B cell (primary cell): ENCODE results near the gene CACNA2D1. TPM values are rescaled to one million over a fixed set of nuclear protein-coding genes. Genes with fewer than 3 reads are reported as not detected.

ENCODE experiments used
- ATAC-seq: fragments of 200-7000 bp; cut with Tn5 transposase; one replicate; pipeline ENCODE4 v1.10.0; 2021; ENCODE audit warnings: low read depth, mild to moderate bottlenecking, moderate number of reproducible peaks, moderate library complexity
- CTCF ChIA-PET: fragments of 350-600 bp; sonication (Branson Sonifier 250); formaldehyde crosslinking; loops from one replicate; lab custom pipeline; 2021; ENCODE audit warnings: antibody characterized with exemption, inconsistent platforms; lab: Charles Lee
- POLR2A ChIA-PET: fragments of 350-600 bp; sonication (Branson Sonifier 250); formaldehyde crosslinking; loops from one replicate; lab custom pipeline; 2021; ENCODE audit warnings: antibody characterized with exemption; lab: Charles Lee
- DNase-seq: peaks from one replicate; pipeline ENCODE4 v3.0.0; 2013
- H2AFZ ChIP-seq: 2 replicates; pipeline ENCODE4 v1.6.1; 2012; ENCODE audit warnings: mild to moderate bottlenecking, low read depth, low read length; ENCODE audit not compliant: insufficient read depth, poor library complexity, severe bottlenecking
- H3K27ac ChIP-seq, 2 donors: 1 replicate in 1 of 2; 2 replicates in 1 of 2; pipeline ENCODE4 v1.5.1; 2012 to 2013; ENCODE audit warnings: low read length in 2 of 2, mild to moderate bottlenecking in 2 of 2, moderate library complexity in 1 of 2
- H3K27me3 ChIP-seq, 4 experiments: fragments of 200-600 bp in 1 of 4; sonication (generic) in 1 of 4; replicated peaks in 1 of 4; 1 replicate in 2 of 4; 2 replicates in 2 of 4; pipeline versions ENCODE4 v1.6.1 to v1.7.0; 2013 to 2016; ENCODE audit warnings: low read length in 3 of 4, mild to moderate bottlenecking in 2 of 4, mixed read lengths in 1 of 4, moderate library complexity in 1 of 4; ENCODE audit not compliant: insufficient read depth in 4 of 4, control insufficient read depth in 3 of 4; ENCODE audit errors: control extremely low read depth in 1 of 4
- H3K36me3 ChIP-seq, 2 experiments: replicated peaks in 1 of 2; 1 replicate in 1 of 2; 2 replicates in 1 of 2; pipeline versions ENCODE4 v1.6.1 to v1.7.1; 2013; ENCODE audit warnings: low read length in 1 of 2; ENCODE audit not compliant: insufficient read depth in 2 of 2, control insufficient read depth in 1 of 2; ENCODE audit errors: control extremely low read depth in 1 of 2, extremely low read depth in 1 of 2
- H3K4me1 ChIP-seq, 2 donors: fragments of 200-600 bp in 1 of 2; sonication (generic) in 1 of 2; 1 replicate in 1 of 2; 2 replicates in 1 of 2; pipeline versions ENCODE4 v1.5.1 to v1.6.1; 2013 to 2017; ENCODE audit warnings: low read length in 2 of 2; ENCODE audit not compliant: control insufficient read depth in 2 of 2, insufficient read depth in 2 of 2
- H3K4me2 ChIP-seq: replicated peaks from 2 replicates; pipeline ENCODE3; 2012; ENCODE audit warnings: mild to moderate bottlenecking, low read depth, low read length; ENCODE audit not compliant: poor library complexity, severe bottlenecking
- H3K4me3 ChIP-seq, 5 experiments: fragments of 200-600 bp in 1 of 5; sonication (generic) in 1 of 5; 1 replicate in 3 of 5; 2 replicates in 2 of 5; pipeline versions ENCODE4 v1.5.1 to v1.7.0; 2011 to 2016; ENCODE audit warnings: low read length in 4 of 5, mild to moderate bottlenecking in 4 of 5, low read depth in 2 of 5, control low read depth in 1 of 5, moderate library complexity in 1 of 5; ENCODE audit not compliant: insufficient read depth in 1 of 5; ENCODE audit errors: control extremely low read depth in 1 of 5, extremely low read depth in 1 of 5
- H3K79me2 ChIP-seq: fragments of 200-600 bp; sonication (generic); one replicate; pipeline ENCODE4 v1.6.0; 2016; ENCODE audit warnings: low read length; ENCODE audit not compliant: control insufficient read depth, insufficient read depth
- H3K9ac ChIP-seq: fragments of 200-600 bp; sonication (generic); 2 replicates; pipeline ENCODE4 v1.6.1; 2017; ENCODE audit warnings: mild to moderate bottlenecking, low read length, moderate library complexity
- H3K9me3 ChIP-seq, 3 donors: one replicate each; pipeline versions ENCODE4 v1.6.1 to v1.7.1; 2013; ENCODE audit warnings: low read length in 2 of 3; ENCODE audit not compliant: control insufficient read depth in 2 of 3, insufficient read depth in 1 of 3; ENCODE audit errors: control extremely low read depth in 1 of 3
- H4K20me1 ChIP-seq: 2 replicates; pipeline ENCODE4 v1.6.0; 2012; ENCODE audit warnings: mild to moderate bottlenecking, low read length; ENCODE audit not compliant: insufficient read depth, control insufficient read depth, poor library complexity, severe bottlenecking
- H3K27ac Mint-ChIP-seq: one replicate; pipeline ENCODE4 v1.8.0; 2021; ENCODE audit warnings: mixed read lengths
- H3K27me3 Mint-ChIP-seq: one replicate; pipeline ENCODE4 v1.8.0; 2021; ENCODE audit warnings: mixed read lengths
- H3K4me1 Mint-ChIP-seq: one replicate; pipeline ENCODE4 v1.8.0; 2021; ENCODE audit warnings: mixed read lengths
- H3K4me3 Mint-ChIP-seq: one replicate; pipeline ENCODE4 v1.8.0; 2021; ENCODE audit warnings: mixed read lengths
- H3K9me3 Mint-ChIP-seq: one replicate; pipeline ENCODE4 v1.8.0; 2022; ENCODE audit warnings: mixed read lengths; ENCODE audit not compliant: insufficient read depth
- CTCF ChIP-seq: fragments of 200-600 bp; IDR thresholded peaks from one replicate; pipeline ENCODE4 v1.8.0; 2022; ENCODE audit warnings: antibody characterized with exemption, mild to moderate bottlenecking
- EZH2 ChIP-seq: IDR thresholded peaks from 2 replicates; pipeline ENCODE4 v1.6.1; 2012; ENCODE audit warnings: borderline replicate concordance, low read depth, mild to moderate bottlenecking, moderate library complexity, low read length; ENCODE audit not compliant: insufficient read depth, poor library complexity, severe bottlenecking
- WGBS: methylation state at CpG from one replicate; pipeline ENCODE4 v1.1.5; 2013; ENCODE audit warnings: missing lambda C conversion rate; ENCODE audit not compliant: insufficient coverage; 5-methylcytosine and 5-hydroxymethylcytosine counted together
- intact Hi-C: fragments of 100-400 bp; cut with micrococcal nuclease; formaldehyde crosslinking; loops from one replicate; pipeline ENCODE4 v1.10.0; 2022
- polyA plus RNA-seq: library from polyadenylated mRNA; depleted of rRNA; stranded (reverse); fragments of >200 nt; gene quantifications from 2 replicates; pipeline ENCODE4 v1.2.3, GENCODE V29; 2012
- total RNA-seq, 2 donors: library from RNA; stranded (reverse); fragments of 120-200 nt in 1 of 2; gene quantifications; 1 replicate in 1 of 2; 2 replicates in 1 of 2; pipeline versions ENCODE4 v1.2.3 to v1.2.4, GENCODE V29; 2013 to 2022

Gene CACNA2D1
- total and polyA plus RNA-seq, 2 donors (not counting 1 experiment from before 2014, with no cell fraction given), result not detected

- Histone ChIP-seq H3K79me2 (no peaks in the 10 kb centered on the region), H3K27ac (no peak overlapping the region), H3K27me3 (no peaks in the 10 kb centered on the region), H3K9me3 (no peaks in the 10 kb centered on the region), H3K4me2 (no peak overlapping the region), H3K9ac (no peak overlapping the region), H3K36me3 (no peaks in the 10 kb centered on the region), H3K4me3 (no peak overlapping the region), H2AFZ (no peak overlapping the region), H4K20me1 (no peaks in the 10 kb centered on the region), H3K4me1 (no peaks in the 10 kb centered on the region)
- DNase-seq (no peak), ATAC-seq (no peak)
- 80% methylated on average over 1 of the region's 6 CpGs for WGBS
- TF ChIP-seq EZH2 (no peak), CTCF (no peak)
- ChIA-PET POLR2A (no interaction called here), CTCF (no interaction called here)
- intact Hi-C loops, result no loop called here
- Mint-ChIP-seq H3K27ac (no peak overlapping the region), H3K9me3 (no peaks in the 10 kb centered on the region), H3K4me3 (no peak overlapping the region), H3K27me3 (no peaks in the 10 kb centered on the region), H3K4me1 (no peaks in the 10 kb centered on the region)
Observed at GRCh38 chr7:82114237-82114636, 329.3 kb downstream of the CACNA2D1 start.

- DNase-seq, result no peak
- Histone ChIP-seq H3K27me3 (no peaks in the 10 kb centered on the region), H3K4me2 (no peak overlapping the region), H3K4me3 (no peak overlapping the region), H4K20me1 (no peaks in the 10 kb centered on the region), H3K9ac (no peak overlapping the region), H2AFZ (no peak overlapping the region), H3K9me3 (no peaks in the 10 kb centered on the region), H3K27ac (no peak overlapping the region), H3K36me3 (no peaks in the 10 kb centered on the region), H3K79me2 (no peaks in the 10 kb centered on the region), H3K4me1 (no peaks in the 10 kb centered on the region)
- ChIA-PET POLR2A (no interaction called here), CTCF (no interaction called here)
- no peak for TF ChIP-seq CTCF
- no peak for TF ChIP-seq EZH2
- Mint-ChIP-seq H3K4me1 (no peaks in the 10 kb centered on the region), H3K27ac (no peak overlapping the region), H3K4me3 (no peak overlapping the region), H3K9me3 (no peaks in the 10 kb centered on the region), H3K27me3 (no peaks in the 10 kb centered on the region)
- intact Hi-C loops, result no loop called here
- ATAC-seq, result no peak
- 93% methylated on average over 6 of the region's 8 CpGs for WGBS
Observed at GRCh38 chr7:82110146-82110840, 333.3 kb downstream of the CACNA2D1 start.
